HG03469 (cell line): ENCODE measurements around the gene F10.
"Not testable (repeated sequence)": the region's sequence is repeated elsewhere in the genome, so short reads cannot be mapped to it uniquely, and the experiment has no call there.

ENCODE experiments used
- ATAC-seq: cut with Tn5 transposase; IDR thresholded peaks from one replicate; pipeline ENCODE4 v1.9.1; 2021; ENCODE audit warnings: mild to moderate bottlenecking, moderate library complexity, moderate number of reproducible peaks; ENCODE audit not compliant: unreplicated experiment

F10 gene

DNA sequence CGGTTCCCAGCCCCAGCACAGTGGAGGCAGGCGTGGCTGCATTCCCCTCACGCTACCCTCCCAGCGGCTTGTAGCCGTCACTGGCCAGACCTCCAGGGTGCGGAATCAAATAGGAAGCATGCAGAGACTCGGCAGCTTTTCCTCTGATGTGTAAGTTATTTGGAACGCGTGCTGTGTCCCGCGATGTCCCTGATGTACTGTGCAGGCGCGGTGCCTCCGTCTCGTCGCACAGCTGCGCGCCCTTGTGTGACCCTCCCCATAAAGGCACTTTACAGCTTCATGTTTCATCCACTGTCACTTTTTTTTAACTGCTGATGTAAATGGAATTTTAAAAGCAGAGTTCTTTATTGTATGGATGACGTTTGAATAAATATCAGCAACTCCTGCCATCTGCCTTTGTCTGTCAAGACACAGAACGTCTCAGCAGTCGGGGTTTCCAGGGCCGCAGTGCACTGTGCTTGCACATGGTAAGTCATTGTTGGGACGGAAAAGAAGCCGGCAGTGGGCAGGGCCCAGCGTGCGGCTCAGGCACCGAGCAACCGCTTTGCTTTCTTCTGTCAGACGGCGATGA lies 24.4 kb upstream of the F10 start:
- ATAC-seq = no peak

DNA sequence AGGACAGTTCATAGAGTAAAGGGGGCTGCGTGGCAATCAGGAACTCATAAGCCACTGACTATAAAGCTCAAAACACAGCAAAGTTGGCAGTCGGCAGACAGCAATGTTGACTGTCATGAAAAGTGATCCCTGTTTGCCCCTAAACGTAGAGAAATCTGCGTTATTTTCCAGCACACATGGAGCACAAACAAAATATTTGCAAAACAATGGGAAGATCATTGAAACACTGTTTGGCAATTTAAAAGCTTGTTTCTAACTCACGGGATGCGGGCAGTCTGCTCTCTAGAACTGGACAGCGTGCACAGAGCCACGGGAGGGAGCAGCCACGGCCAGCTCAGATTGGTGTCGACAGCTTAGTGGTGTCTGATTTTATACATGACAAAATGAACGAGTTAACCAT lies 23.5 kb upstream of the F10 start:
- ATAC-seq = no peak

DNA sequence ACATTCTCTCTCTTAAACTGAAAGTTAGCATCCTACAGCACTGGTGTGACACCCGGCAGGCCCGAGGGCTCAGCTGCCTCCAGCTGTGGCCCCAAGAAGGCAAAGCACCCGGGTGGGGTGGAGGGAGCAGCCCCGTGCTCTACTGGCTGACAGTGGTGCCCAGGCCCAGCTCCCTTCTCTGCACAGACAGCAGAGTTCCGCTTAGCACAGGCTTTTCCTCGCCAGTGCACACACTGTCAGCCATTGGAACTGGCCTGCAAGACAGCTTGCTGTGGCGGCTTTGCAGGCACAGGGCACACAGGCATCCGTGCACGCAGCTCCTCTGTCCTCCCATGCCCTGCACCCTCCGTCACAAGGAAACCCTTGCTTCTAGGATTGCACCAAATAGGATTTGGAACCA lies 20.3 kb upstream of the F10 start:
- not testable (repeated sequence) for ATAC-seq

DNA sequence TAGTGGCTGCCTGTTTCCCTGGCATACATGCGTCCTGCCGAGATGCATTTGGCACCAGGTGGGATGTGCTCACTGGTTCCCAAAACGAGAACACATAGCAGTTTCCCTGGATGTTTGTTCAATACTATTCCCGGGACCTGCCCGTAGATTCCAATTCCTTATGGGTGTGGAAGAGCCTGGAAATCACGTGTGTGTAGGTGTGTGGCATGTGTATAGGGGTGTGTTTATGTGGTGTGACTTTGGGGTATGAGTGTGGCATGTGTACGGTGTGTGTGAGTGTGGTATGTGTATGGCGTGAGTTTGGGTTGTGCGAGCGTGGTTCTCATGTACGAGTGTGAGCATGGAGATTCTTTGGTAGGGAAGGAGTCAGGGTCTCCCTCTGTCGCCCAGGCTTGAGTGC lies 19.9 kb upstream of the F10 start:
- no peak for ATAC-seq

DNA sequence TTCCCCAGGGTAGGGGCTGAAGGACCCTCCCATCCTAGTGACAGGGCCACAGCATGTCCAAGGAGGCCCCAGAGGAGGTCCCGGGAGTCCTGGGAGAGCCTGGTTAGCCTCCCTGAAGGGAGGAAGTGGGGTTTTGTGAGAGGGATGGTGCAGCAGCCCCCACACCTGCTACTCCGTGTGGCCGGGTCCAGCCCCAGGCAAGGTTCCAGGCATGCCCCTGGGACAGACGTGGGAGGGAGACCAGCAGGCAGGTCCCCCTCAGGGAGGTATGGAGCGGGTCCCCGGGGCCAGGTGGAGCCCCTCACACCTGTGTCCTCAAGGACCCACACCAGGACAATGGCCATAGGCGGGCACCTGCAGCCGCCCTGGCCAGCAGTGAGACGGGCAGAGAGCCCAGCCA lies 19.0 kb upstream of the F10 start:
- ATAC-seq = no peak

DNA sequence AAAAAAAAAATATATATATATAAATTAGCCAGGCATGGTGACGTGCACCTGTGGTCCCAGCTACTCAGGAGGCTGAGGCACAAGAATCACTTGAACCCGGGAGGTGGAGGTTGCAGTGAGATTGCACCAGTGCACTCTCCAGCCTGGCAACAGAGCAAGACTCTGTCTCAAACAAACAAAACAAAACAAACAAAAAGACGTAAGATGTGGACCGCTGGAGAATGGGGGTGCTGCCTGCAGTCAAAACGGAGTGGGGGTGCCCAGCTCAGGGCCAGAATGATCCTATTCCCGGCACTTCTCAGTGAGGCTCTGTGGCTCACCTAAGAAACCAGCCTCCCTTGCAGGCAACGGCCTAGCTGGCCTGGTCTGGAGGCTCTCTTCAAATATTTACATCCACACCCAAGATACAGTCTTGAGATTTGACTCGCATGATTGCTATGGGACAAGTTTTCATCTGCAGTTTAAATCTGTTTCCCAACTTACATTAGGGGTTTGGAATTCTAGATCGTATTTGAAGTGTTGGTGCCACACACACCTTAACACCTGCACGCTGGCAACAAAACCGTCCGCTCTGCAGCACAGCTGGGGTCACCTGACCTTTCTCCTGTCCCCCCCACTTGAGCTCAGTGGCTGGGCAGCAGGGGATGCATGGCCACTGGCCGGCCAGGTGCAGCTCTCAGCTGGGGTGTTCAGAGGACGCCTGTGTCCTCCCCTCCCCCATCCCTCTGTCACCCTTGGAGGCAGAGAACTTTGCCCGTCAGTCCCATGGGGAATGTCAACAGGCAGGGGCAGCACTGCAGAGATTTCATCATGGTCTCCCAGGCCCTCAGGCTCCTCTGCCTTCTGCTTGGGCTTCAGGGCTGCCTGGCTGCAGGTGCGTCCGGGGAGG lies 17.3 kb upstream of the F10 start, which contains the start of gene F7:
TSS of gene F7 (plus strand) at position 760 of the 889 bp plus-strand sequence. CDS start at position 811, 51 bp downstream.
- no peak for ATAC-seq

DNA sequence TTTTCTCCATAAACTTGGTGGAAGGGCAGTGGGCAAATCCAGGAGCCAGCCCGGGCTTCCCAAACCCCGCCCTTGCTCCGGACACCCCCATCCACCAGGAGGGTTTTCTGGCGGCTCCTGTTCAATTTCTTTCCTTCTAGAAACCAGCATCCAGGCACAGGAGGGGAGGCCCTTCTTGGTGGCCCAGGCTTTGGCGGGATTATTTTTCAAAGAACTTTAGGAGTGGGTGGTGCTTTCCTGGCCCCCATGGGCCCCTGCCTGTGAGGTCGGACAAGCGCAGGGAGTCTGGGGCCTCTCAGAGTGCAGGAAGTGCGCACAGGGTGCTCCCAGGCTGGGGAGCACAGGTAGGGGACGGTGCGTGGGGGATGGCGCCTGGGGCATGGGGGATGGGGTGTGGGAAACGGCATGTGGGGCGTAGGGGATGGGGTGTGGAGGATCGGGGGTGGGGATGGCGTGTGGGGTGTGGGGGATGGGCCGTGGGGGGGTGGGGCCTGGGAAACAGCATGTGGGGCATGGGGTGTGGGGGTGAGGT lies 16.6 kb upstream of the F10 start:
- no peak for ATAC-seq

DNA sequence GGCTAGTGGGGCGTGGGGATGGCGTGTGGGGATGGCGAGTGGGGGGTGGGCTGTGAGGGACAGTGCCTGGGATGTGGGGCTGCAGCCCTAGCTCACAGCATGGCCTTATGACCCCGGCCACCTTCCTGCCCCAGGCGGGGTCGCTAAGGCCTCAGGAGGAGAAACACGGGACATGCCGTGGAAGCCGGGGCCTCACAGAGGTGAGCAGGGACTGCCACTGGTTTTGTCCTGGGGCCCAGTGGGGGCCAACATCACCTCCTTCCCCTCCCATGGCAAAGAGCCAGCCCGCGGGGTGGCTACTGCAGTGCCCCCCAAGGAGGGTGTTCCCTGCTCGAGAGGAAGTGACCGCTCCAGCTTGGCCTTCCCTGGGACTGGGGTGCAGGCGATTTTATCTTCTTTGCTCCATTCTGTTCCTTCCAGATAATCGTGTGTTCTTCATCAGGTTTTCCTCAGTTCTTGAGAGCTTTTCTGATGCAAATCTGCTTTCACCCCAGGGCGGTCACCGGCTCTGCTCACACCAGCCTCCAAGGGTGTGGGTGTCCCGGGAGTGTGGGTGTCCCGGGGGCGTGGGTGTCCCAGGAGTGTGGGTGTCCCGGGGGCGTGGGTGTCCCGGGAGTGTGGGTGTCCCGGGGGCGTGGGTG lies 15.8 kb upstream of the F10 start:
- no peak for ATAC-seq

DNA sequence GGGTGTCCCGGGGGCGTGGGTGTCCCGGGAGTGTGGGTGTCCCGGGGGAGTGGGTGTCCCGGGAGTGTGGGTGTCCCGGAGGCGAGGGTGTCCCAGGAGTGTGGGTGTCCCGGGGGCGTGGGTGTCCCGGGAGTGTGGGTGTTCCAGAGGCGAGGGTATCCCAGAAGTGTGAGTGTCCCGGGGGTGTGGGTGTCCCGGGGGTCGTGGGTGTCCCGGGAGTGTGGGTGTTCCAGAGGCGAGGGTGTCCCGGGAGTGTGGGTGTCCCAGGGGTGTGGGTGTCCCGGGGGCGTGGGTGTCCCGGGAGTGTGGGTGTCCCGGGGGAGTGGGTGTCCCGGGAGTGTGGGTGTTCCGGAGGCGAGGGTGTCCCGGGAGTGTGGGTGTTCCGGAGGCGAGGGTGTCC lies 14.1 kb upstream of the F10 start:
- ATAC-seq = not testable (repeated sequence)

DNA sequence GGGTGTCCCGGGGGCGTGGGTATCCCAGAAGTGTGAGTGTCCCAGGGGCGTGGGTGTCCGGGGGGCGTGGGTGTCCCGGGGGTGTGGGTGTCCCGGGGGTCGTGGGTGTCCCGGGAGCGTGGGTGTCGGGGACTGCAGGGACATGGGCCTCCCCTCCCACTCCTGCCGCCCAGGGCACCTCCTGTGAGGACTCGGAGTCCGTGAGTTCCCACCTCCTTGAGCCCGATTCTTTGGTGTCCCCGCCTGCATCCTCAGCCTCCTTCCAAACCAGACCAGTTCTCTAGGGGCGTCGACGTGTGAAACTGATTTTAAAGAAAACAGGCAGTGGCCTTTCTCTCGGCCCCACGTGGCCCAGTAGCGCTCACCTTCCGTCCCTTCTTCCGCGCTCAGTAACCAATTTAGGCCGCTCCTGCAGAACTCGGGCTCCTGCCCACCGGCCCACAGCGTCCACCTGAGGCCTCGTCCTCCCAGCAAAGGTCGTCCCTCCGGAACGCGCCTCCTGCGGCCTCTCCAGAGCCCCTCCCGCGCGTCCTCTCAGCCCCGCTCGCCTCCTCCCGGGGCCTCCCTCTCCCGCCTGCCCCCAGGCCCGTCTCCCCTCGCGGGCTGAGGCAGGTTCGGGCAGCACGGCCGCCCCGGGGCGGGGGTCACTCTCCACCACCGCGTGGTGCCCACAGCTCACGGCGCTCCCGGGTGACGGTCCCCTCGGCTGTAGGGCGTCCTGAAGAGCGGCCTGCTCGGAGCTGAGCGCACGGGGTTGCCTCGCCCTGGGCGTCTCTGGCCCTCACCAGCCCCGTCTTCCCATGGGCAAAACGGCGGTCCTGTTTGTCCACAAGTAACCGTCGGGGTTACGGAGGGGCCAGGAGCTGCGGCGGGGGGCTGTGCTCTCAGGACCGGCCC lies 13.2 kb upstream of the F10 start:
- no peak for ATAC-seq

DNA sequence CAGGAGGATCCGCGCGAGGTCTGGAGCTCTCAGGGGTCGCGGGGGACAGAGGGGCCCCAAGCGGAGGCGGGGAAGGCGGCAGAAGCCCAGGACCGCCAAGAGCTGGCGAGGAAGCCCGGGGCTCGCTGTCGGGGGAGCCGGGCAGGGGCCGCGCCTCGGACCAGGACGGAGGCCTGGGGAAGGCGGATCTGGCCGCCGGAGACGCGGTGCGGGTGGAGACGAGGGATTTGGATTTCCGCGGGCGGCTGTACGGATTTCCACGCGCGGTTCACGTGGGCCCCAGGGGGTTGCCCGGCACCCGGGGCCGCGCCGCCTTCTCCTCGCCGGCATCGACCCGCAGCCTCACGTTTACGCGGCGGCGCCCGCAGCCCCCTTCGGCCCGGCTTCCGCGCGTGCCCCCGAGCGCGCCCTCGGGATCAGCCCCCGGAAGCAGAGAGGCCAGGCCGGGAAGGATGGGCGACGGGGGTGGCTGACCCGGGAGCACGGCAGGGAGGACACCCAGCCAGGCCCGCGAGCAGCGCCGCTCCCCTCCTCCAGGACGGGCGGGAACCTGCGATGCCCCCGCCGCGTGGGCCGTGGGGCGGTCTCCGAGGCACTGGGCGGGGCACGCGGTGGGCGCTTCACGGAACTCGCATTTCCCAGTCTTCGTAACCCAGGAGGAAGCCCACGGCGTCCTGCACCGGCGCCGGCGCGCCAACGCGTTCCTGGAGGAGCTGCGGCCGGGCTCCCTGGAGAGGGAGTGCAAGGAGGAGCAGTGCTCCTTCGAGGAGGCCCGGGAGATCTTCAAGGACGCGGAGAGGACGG lies 12.3 kb upstream of the F10 start:
- no peak for ATAC-seq

DNA sequence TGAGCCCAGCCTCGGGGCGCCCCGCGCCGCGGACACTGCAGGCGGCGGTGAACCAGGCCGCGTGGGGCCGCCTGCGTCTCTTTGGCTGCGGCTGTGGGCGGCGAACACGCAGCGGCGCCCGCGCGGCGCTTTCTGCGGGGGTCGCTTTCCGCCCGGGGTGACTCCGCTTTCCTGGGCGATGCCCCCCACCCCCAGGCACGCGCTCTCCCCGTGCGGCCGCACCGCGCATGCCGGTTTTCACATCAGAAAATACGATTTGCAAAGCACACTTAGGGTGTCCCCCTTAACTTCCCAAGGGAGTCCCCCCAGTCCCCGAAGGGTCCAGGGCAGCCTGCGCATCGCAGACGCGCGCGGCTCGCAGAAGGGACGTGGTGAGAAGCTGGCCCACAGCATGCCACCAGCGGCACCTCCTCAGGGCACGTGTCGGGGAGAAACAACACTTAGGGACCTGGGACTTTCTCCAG lies 11.7 kb upstream of the F10 start:
- ATAC-seq = no peak

DNA sequence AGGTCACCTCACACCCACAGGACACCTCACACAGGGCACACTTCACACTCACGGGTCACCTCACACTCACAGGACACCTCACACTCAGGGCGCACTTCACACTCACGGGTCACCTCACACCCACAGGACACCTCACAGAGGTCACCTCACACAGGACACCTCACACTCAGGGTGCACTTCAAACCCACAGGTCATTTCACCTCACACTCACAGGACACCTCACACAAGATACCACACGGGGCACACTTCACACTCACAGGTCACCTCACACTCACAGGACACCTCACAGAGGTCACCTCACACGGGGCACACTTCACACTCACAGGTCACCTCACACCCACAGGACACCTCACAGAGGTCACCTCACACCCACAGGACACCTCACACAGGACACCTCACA lies 10.8 kb upstream of the F10 start:
- not testable (repeated sequence) for ATAC-seq

DNA sequence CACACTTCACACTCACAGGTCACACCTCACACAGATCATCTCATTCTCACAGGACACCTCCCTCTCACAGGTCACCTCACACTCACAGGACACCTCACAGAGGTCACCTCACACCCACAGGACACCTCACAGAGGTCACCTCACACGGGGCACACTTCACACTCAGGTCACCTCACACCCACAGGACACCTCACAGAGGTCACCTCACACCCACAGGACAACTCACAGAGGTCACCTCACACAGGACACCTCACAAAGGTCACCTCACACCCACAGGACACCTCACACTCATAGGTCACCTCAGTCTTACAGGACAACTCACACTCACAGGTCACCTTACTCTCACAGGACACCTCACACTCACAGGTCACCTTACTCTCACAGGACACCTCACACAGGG lies 10.1 kb upstream of the F10 start:
- ATAC-seq = not testable (repeated sequence)

DNA sequence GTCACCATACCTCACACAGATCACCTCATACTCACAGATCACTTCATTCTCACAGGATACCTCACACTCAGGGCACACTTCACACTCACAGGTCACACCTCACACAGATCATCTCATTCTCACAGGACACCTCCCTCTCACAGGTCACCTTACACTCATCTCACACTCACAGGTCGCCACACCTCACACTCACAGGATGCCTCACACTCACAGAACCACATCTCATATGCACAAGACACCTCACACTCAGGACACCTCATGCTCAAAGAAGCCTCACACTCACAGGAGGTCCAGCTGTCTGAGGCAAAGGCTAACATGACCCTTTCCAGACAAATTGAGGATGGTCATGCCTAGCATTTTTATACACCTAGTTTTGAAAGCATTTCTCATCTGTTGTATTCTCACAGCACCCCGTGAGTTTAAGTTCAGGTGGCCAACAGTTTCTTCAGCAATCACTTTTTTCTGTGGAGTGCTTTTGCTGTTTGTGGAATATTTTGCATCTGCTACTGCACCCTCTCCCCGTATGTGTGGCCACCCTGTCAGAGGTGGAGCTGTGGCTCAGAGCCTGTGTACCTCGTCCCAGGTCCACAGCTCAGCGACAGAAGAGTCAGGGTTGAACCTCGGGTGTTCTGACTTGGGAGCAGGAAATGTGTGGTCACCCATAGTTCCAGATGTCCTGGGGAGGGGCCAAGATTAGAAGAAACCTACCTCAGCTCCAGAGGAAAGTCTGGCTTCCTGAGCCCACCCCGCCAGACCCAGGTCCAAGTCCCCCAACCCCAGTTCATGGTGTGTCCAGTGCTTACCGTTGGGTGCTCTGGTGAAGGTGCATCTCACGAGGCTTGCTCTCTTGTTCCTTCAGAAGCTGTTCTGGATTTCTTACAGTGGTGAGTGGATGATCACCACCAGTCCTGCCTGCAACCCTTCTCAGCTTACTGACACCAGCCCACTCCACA lies 9.4 kb upstream of the F10 start:
- ATAC-seq = no peak

DNA sequence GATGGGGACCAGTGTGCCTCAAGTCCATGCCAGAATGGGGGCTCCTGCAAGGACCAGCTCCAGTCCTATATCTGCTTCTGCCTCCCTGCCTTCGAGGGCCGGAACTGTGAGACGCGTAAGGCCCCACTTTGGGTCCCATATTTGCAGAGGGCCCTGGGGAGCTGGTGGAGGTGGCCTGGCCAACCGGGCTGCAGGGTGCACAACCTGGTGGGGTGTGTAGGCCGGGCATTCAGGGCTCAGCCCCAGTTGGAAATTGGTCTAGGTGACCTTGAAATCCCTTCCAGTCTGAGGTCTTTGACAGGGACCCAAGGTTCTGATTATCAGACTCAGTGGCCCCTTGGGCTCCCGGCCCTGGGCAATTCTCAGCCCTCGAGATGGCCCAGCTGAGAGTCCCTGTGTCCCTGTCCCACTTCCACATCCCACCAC lies 8.7 kb upstream of the F10 start:
- ATAC-seq = no peak

DNA sequence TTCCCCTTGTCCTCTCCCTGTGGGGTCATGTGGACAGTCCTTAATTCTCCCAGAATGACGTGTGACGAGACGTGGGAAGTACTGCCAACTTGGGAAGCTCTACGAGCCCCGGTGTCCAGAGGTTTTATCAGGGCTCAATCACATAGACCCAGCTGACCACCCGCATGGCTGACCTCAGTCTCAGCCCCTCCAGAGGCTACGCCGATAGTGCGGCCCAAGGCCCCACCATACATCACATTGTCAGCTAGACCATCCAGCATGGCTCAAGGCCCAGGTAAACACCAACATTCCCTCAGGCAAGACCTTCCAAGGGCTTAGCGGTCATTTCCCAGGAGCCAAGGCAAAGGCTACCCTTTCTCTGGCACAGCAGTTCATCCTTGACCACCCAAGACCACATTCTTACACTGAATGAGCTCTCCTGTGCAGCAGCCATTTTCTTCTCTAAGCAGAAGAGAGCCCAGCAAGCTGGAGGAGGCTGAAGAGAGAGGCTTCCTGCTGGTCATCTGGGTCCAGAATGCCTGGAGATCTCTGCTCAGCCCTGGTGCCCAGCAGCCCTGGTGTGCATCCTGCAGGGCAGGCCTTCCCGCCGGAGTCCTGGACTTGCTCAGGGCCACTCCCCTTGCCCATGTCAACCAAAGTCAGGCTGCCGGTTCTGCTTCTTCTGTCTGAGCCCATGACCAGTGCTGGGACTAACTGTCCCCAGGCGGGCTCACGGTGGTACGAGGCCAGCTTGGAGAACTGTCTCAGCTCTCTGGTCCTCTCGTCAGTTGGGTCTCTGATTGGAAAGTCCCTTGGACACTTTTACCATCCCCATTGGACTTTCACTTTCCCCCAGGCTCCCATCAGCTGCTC lies 7.9 kb upstream of the F10 start:
- ATAC-seq = no peak
